HG03103 (cell line): ENCODE data around the gene SNIP1.
"Not testable (repeated sequence)": the region's sequence is repeated elsewhere in the genome, so short reads cannot be mapped to it uniquely, and the experiment has no call there.

ENCODE experiments used
- ATAC-seq: cut with Tn5 transposase; IDR thresholded peaks from one replicate; pipeline ENCODE4 v1.9.1; 2021; ENCODE audit warnings: low read depth; ENCODE audit not compliant: unreplicated experiment

The SNIP1 gene

GRCh38 chr1:37559957-37560379 is 5.9 kb upstream of the SNIP1 start:
- not testable (repeated sequence) for ATAC-seq

- ATAC-seq: no peak
These were observed 5.0 kb upstream of the SNIP1 start for GRCh38 chr1:37559080-37559479.

- ATAC-seq: no peak
These were observed 4.3 kb upstream of the SNIP1 start for GRCh38 chr1:37558411-37558810.

- no peak for ATAC-seq
These were observed 3.3 kb upstream of the SNIP1 start for GRCh38 chr1:37557402-37557801.

- ATAC-seq: no peak
These were observed 2.7 kb upstream of the SNIP1 start, which contains the start of gene DNALI1 for GRCh38 chr1:37556712-37557196. DNALI1 (plus strand) TSS chr1:37556940; CDS start chr1:37556995, 55 bp downstream.

- no peak for ATAC-seq
These were observed 531 bp downstream of the SNIP1 start for GRCh38 chr1:37553598-37553926.

GRCh38 chr1:37549341-37549740 is 4.8 kb downstream of the SNIP1 start:
- no peak for ATAC-seq

- ATAC-seq: no peak
These were observed 9.1 kb downstream of the SNIP1 start for GRCh38 chr1:37545019-37545418.

- ATAC-seq: no peak
These were observed 9.6 kb downstream of the SNIP1 start for GRCh38 chr1:37544530-37544929.

GRCh38 chr1:37540036-37540785 is 13.9 kb downstream of the SNIP1 start:
- no peak for ATAC-seq

GRCh38 chr1:37539154-37539553 is 14.9 kb downstream of the SNIP1 start:
- ATAC-seq: not testable (repeated sequence)

GRCh38 chr1:37537378-37537777 is 16.7 kb downstream of the SNIP1 start:
- ATAC-seq: no peak

GRCh38 chr1:37533317-37534093 is 20.6 kb downstream of the SNIP1 start:
- ATAC-seq: no peak

GRCh38 chr1:37532418-37533156 is 21.5 kb downstream of the SNIP1 start:
- not testable (repeated sequence) for ATAC-seq

- ATAC-seq: not testable (repeated sequence)
These were observed 24.2 kb downstream of the SNIP1 start for GRCh38 chr1:37529888-37530287.

GRCh38 chr1:37519613-37520012 is 34.5 kb downstream of the SNIP1 start:
- ATAC-seq: no peak

GRCh38 chr1:37518929-37519328 is 35.2 kb downstream of the SNIP1 start:
- not testable (repeated sequence) for ATAC-seq

- not testable (repeated sequence) for ATAC-seq
These were observed 35.9 kb downstream of the SNIP1 start for GRCh38 chr1:37518241-37518640.

- ATAC-seq: no peak
These were observed 36.5 kb downstream of the SNIP1 start for GRCh38 chr1:37517569-37517968.

- no peak for ATAC-seq
These were observed 38.7 kb downstream of the SNIP1 start for GRCh38 chr1:37515185-37516034.
